GM23338 (cell line): ENCODE results near the gene USP32.

Experiments
- CTCF ChIP-seq, 2 experiments: fragments of 200-600 bp in 1 of 2; sonication (generic) in 1 of 2; conservative IDR thresholded peaks; 2 replicates each; pipeline versions ENCODE4 v1.5.1 to v1.6.1; 2016 to 2017; ENCODE audit warnings: antibody characterized with exemption in 2 of 2, low read depth in 2 of 2, mild to moderate bottlenecking in 2 of 2, moderate library complexity in 1 of 2
- EZH2 ChIP-seq: fragments of 200-600 bp; sonication (generic); IDR thresholded peaks from one replicate; pipeline ENCODE4 v1.8.0; 2017; ENCODE audit warnings: antibody characterized with exemption, mild to moderate bottlenecking, low read depth; ENCODE audit not compliant: unreplicated experiment
- REST ChIP-seq: IDR thresholded peaks from one replicate; pipeline ENCODE4 v1.6.1; 2018; ENCODE audit warnings: antibody characterized with exemption; ENCODE audit not compliant: unreplicated experiment

- TF ChIP-seq CTCF (conservative IDR thresholded peaks at IDR 0.05; ENCODE audit: low read depth in 2 of 2) (no peak), REST (no peak), EZH2 (no peak)
Measured at GRCh38 chr17:60392042-60392844, at the start of gene USP32.
